Measurements from ENCODE around the gene BTBD9. TPM values are rescaled to one million over a fixed set of nuclear protein-coding genes. Genes with fewer than 3 reads are reported as not detected.
A peak's percentile ranks its signal among the peaks of the same experiment; 100 is the strongest.

BTBD9 gene
- total RNA-seq, 1 donor: 25.3 TPM

DNA sequence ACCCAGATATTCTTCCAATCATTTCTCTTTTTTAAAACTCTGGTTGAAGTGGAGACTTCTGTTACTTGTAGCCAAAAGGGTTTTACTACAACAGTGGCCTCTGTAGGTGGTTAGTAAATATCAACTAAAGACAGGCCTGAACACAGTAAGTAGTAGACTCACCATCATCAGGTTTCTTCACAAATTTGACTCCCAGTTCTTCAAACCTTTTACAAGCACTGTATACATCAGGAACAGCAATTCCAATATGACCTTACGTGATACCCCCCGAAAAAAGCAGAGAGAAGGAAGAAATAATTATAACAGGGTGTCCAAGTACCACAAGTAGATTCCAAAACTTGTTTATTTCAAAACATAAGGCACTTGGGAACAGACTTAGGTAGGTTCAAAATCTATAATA lies 42.1 kb upstream of the BTBD9 start:
- no peak overlapping the region for H3K27ac ChIP-seq (ENCODE audit: low read depth, low read length)
- no peaks in the 10 kb centered on the region for H4K20me1 ChIP-seq (ENCODE audit: insufficient read depth, low read length)
- no peaks in the 10 kb centered on the region for H3K27me3 ChIP-seq (ENCODE audit: insufficient read depth, low read length)
- no peak overlapping the region for H2AFZ ChIP-seq (ENCODE audit: low read length)
- DNase-seq (ENCODE audit: insufficient read length, low spot score, missing footprints): no peak
- no peak overlapping the region for H3K4me2 ChIP-seq (ENCODE audit: insufficient read depth, low read length)
- no peaks in the 10 kb centered on the region for H3K9me3 ChIP-seq (ENCODE audit: low read depth, low read length)
- peaks cover 27% of the 10 kb centered on the region for H3K36me3 ChIP-seq (ENCODE audit: insufficient read depth, low read length)
- H3K4me1 ChIP-seq (ENCODE audit: insufficient read depth, low read length): no peaks in the 10 kb centered on the region
- TF ChIP-seq, protein P1, sequence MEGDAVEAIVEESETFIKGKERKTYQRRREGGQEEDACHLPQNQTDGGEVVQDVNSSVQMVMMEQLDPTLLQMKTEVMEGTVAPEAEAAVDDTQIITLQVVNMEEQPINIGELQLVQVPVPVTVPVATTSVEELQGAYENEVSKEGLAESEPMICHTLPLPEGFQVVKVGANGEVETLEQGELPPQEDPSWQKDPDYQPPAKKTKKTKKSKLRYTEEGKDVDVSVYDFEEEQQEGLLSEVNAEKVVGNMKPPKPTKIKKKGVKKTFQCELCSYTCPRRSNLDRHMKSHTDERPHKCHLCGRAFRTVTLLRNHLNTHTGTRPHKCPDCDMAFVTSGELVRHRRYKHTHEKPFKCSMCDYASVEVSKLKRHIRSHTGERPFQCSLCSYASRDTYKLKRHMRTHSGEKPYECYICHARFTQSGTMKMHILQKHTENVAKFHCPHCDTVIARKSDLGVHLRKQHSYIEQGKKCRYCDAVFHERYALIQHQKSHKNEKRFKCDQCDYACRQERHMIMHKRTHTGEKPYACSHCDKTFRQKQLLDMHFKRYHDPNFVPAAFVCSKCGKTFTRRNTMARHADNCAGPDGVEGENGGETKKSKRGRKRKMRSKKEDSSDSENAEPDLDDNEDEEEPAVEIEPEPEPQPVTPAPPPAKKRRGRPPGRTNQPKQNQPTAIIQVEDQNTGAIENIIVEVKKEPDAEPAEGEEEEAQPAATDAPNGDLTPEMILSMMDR (IDR thresholded peaks at IDR 0.05; ENCODE audit: extremely low read depth, low read depth, low read length): no peak
- H3K4me3 ChIP-seq (ENCODE audit: insufficient read depth, low read length): no peak overlapping the region
- peaks cover 11% of the 10 kb centered on the region for H3K79me2 ChIP-seq (ENCODE audit: insufficient read depth, low read length)

DNA sequence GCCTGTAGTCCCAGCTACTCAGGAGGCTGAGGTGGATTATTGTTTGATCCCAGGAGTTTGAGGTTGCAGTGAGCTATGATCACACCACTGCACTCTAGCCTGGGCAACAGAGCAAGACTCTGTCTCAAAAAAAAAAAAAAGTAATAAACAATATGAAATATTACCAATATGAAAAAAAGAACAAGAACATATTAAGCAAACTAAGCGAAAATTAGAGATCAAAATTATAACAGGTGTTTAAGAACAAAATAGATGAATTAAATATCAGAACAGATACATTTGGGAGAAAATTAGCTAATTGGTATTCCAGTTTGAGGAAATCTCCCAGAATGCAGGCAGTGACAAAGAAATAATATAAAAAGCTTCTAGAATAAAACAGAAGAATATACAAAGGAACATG lies 39.9 kb upstream of the BTBD9 start:
- Histone ChIP-seq H3K36me3 (ENCODE audit: insufficient read depth, low read length) (peaks cover 43% of the 10 kb centered on the region), H3K4me1 (ENCODE audit: insufficient read depth, low read length) (no peaks in the 10 kb centered on the region), H3K27ac (ENCODE audit: low read depth, low read length) (no peak overlapping the region), H3K9me3 (ENCODE audit: low read depth, low read length) (no peaks in the 10 kb centered on the region), H3K79me2 (ENCODE audit: insufficient read depth, low read length) (no peaks in the 10 kb centered on the region), H4K20me1 (ENCODE audit: insufficient read depth, low read length) (no peaks in the 10 kb centered on the region), H3K4me2 (ENCODE audit: insufficient read depth, low read length) (no peak overlapping the region), H3K4me3 (ENCODE audit: insufficient read depth, low read length) (no peak overlapping the region), H3K27me3 (ENCODE audit: insufficient read depth, low read length) (no peaks in the 10 kb centered on the region), H2AFZ (ENCODE audit: low read length) (no peak overlapping the region)
- TF ChIP-seq, protein P1 (IDR thresholded peaks at IDR 0.05; ENCODE audit: extremely low read depth, low read depth, low read length): no peak
- DNase-seq (ENCODE audit: insufficient read length, low spot score, missing footprints): no peak

DNA sequence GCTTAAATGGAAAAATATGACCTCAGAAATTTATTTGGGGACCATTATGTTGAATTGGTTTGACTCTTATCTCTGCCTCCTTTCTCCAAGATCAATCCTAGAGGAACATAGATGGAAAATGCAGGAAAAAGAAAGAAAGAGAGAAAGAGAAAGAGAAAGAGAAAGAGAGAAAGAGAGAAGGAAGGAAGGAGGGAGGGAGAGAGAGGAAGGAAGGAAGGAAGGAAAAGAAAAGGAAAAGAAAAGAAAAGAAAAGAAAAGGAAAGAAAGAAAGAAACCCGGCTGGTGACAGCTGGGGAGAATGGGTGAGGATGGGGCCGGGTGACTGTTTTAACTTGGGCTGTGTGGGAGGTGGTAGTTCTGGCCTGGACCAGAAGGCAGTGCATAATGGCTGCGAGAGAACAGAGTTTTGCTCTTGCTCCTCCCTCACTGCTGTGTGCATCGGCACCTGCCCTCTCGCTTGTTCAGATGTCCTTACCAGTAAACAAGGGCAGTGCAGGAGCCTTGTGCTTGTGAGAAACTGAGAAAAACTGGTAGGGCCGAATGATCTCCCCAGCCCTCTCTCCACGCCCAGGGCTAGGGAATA lies 38.5 kb upstream of the BTBD9 start:
- no peaks in the 10 kb centered on the region for H3K4me1 ChIP-seq (ENCODE audit: insufficient read depth, low read length)
- H3K79me2 ChIP-seq (ENCODE audit: insufficient read depth, low read length): no peaks in the 10 kb centered on the region
- H3K4me3 ChIP-seq (ENCODE audit: insufficient read depth, low read length): no peak overlapping the region
- no peaks in the 10 kb centered on the region for H4K20me1 ChIP-seq (ENCODE audit: insufficient read depth, low read length)
- no peaks in the 10 kb centered on the region for H3K27me3 ChIP-seq (ENCODE audit: insufficient read depth, low read length)
- DNase-seq (ENCODE audit: insufficient read length, low spot score, missing footprints): no peak
- no peaks in the 10 kb centered on the region for H3K9me3 ChIP-seq (ENCODE audit: low read depth, low read length)
- no peak overlapping the region for H2AFZ ChIP-seq (ENCODE audit: low read length)
- no peak overlapping the region for H3K4me2 ChIP-seq (ENCODE audit: insufficient read depth, low read length)
- H3K36me3 ChIP-seq (ENCODE audit: insufficient read depth, low read length): peaks cover 41% of the 10 kb centered on the region
- TF ChIP-seq, protein P1 (IDR thresholded peaks at IDR 0.05; ENCODE audit: extremely low read depth, low read depth, low read length): no peak
- no peak overlapping the region for H3K27ac ChIP-seq (ENCODE audit: low read depth, low read length)

DNA sequence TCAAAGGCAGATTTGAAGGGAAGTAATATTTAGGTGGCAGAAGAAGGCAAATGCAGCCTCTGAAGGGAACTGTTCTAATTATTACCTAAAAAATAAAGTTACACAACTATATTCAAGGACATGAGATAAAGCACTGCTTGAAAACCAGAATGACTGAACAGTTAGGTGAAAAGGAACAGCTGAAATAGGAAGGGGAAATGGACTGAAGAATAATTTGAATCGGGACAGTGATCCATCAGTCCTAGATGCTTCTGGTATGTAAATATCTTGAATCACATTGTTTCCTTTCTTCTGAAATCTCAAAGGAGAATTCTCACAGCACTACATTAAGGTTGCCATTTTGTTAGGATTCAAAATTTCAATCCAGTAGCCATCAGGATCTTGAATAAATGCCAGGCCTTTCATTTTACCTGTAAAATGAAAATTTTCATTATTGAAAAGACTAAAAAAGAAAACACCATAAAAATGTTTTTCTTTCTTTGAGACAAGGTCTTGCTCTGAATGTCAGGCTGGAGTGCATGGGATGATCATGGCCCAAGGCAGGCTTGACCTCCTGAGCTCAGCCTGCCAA lies 37.3 kb upstream of the BTBD9 start:
- Histone ChIP-seq H3K4me1 (ENCODE audit: insufficient read depth, low read length) (no peaks in the 10 kb centered on the region), H3K4me3 (ENCODE audit: insufficient read depth, low read length) (no peak overlapping the region), H3K79me2 (ENCODE audit: insufficient read depth, low read length) (no peaks in the 10 kb centered on the region), H3K9me3 (ENCODE audit: low read depth, low read length) (no peaks in the 10 kb centered on the region), H3K4me2 (ENCODE audit: insufficient read depth, low read length) (no peak overlapping the region), H3K27me3 (ENCODE audit: insufficient read depth, low read length) (no peaks in the 10 kb centered on the region), H4K20me1 (ENCODE audit: insufficient read depth, low read length) (no peaks in the 10 kb centered on the region), H2AFZ (ENCODE audit: low read length) (no peak overlapping the region), H3K36me3 (ENCODE audit: insufficient read depth, low read length) (peaks cover 34% of the 10 kb centered on the region), H3K27ac (ENCODE audit: low read depth, low read length) (no peak overlapping the region)
- peak; percentile 58 for DNase-seq (ENCODE audit: insufficient read length, low spot score, missing footprints)
- TF ChIP-seq, protein P1 (IDR thresholded peaks at IDR 0.05; ENCODE audit: extremely low read depth, low read depth, low read length): no peak

Measured in osteoblast (primary cell).